HepG2 (cell line): ENCODE measurements around the gene CNN3.

ENCODE experiments used
- CENPX ChIP-seq: sonication (generic); formaldehyde crosslinking; IDR thresholded peaks from 2 replicates; pipeline ENCODE4 v1.9.0; 2021; ENCODE audit warnings: mild to moderate bottlenecking, missing genetic modification reagents, moderate library complexity
- FOXP1 ChIP-seq, 2 experiments: fragments of 450-650 bp in 1 of 2; IDR thresholded peaks; 2 replicates each; pipeline ENCODE4 v1.6.1; 2017 to 2018; ENCODE audit warnings: antibody characterized with exemption in 1 of 2
- GABPB1 ChIP-seq: IDR thresholded peaks from 2 replicates; pipeline ENCODE4 v1.6.1; 2016; ENCODE audit warnings: mild to moderate bottlenecking, missing genetic modification reagents, moderate library complexity, missing compliant biosample characterization
- NPAS2 ChIP-seq: sonication (generic); formaldehyde crosslinking; IDR thresholded peaks from 2 replicates; pipeline ENCODE4 v1.8.0; 2022; ENCODE audit warnings: mild to moderate bottlenecking, missing genetic modification reagents, borderline replicate concordance
- PHF21A ChIP-seq: sonication (generic); formaldehyde crosslinking; IDR thresholded peaks from 2 replicates; pipeline ENCODE4 v1.5.0; 2020; ENCODE audit warnings: mild to moderate bottlenecking, missing genetic modification reagents
- PTBP1 ChIP-seq: fragments of 200-400 bp; formaldehyde crosslinking; IDR thresholded peaks from 2 replicates; pipeline ENCODE4 v1.6.1; 2018; ENCODE audit warnings: low read length, low read depth; ENCODE audit not compliant: poor library complexity, severe bottlenecking
- SNRNP70 ChIP-seq: fragments of 200-400 bp; formaldehyde crosslinking; IDR thresholded peaks from 2 replicates; pipeline ENCODE4 v1.6.1; 2017; ENCODE audit warnings: mild to moderate bottlenecking, low read depth, low read length, moderate library complexity
- ZFP37 ChIP-seq: sonication (generic); formaldehyde crosslinking; IDR thresholded peaks from 2 replicates; pipeline ENCODE4 v1.4.0; 2020; ENCODE audit warnings: missing genetic modification reagents, borderline replicate concordance
- ZFX ChIP-seq: sonication (generic); formaldehyde crosslinking; IDR thresholded peaks from 2 replicates; pipeline ENCODE4 v1.4.0; 2020; ENCODE audit warnings: mild to moderate bottlenecking, low read depth, missing genetic modification reagents, moderate library complexity
- ZNF292 ChIP-seq: sonication (generic); formaldehyde crosslinking; IDR thresholded peaks from 2 replicates; pipeline ENCODE4 v1.8.1; 2022; ENCODE audit warnings: mild to moderate bottlenecking, low read depth, missing genetic modification reagents, borderline replicate concordance
- TF ChIP-seq, protein P1 (sequence below): IDR thresholded peaks from 2 replicates; pipeline ENCODE4 v1.6.1; 2012; ENCODE audit warnings: inconsistent platforms
- TF ChIP-seq, protein P2 (sequence below): sonication (generic); formaldehyde crosslinking; IDR thresholded peaks from 2 replicates; pipeline ENCODE4 v1.8.1; 2022; ENCODE audit warnings: low read depth, mild to moderate bottlenecking, missing genetic modification reagents
- TF ChIP-seq, protein P3 (sequence below): sonication (generic); formaldehyde crosslinking; IDR thresholded peaks from 2 replicates; pipeline ENCODE4 v1.4.0; 2020; ENCODE audit warnings: missing genetic modification reagents

DNA sequence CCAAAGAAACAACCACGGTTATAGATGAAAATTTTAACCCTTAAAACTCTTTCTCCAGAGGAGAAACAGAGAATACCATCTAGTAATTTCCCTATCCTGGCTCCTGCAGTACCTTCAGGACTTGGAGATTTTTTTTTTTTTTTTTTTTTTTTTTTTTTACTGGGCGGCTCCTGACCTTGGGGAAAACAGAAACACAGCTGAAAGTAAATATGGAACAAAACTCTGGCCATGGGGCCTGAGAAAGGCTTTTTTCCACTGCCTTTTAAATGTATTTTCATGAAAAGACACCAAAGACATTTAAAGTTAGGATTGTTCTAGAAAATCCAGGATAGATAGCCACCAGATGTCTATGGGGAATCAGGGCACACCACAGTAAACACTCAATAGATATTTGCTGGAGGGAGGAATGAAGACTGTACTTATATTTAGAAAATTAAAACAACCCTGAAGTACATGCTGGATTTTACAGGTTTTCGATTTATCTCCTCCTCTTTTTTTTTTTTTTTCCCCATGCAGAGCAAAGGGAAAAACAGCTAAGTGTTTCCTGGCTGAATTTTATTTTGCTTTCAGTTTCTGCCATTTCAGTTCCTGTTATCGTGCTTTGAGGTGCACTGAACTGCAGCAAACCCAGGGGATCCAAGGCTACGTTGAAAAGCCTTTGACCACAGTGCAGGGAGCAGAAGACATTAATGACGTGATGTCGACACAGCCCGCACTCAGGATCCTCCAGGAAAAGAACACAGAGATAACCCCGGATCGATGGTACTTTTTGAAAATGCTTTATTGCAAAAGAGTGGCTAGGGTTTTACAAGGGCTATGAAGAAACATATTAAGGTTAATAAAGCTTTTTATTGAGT is 35.7 kb upstream of the CNN3 start:
- no peak for TF ChIP-seq ZFX
- no peak for TF ChIP-seq SNRNP70
- TF ChIP-seq FOXP1 (IDR thresholded peaks at IDR 0.05) = no peak
- TF ChIP-seq FOXP1 (CRISPR knock-in tag; IDR thresholded peaks at IDR 0.05) = peak; percentile 75; the same call in 1 of the 2 replicates
- no peak for TF ChIP-seq CENPX
- peak; percentile 61; the same call in 1 of the 2 replicates for TF ChIP-seq ZNF292 (CRISPR knock-in tag)
- no peak for TF ChIP-seq GABPB1 (CRISPR knock-in tag)
- no peak for TF ChIP-seq NPAS2
- TF ChIP-seq ZFP37 (CRISPR knock-in tag) = no peak
- no peak for TF ChIP-seq PTBP1
- peak; percentile 81 for TF ChIP-seq PHF21A (CRISPR knock-in tag)
- TF ChIP-seq, protein P1, sequence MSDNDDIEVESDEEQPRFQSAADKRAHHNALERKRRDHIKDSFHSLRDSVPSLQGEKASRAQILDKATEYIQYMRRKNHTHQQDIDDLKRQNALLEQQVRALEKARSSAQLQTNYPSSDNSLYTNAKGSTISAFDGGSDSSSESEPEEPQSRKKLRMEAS = 0 out of 2 replicates have a peak, but pooled peaks have one; percentile 35
- TF ChIP-seq, protein P2, sequence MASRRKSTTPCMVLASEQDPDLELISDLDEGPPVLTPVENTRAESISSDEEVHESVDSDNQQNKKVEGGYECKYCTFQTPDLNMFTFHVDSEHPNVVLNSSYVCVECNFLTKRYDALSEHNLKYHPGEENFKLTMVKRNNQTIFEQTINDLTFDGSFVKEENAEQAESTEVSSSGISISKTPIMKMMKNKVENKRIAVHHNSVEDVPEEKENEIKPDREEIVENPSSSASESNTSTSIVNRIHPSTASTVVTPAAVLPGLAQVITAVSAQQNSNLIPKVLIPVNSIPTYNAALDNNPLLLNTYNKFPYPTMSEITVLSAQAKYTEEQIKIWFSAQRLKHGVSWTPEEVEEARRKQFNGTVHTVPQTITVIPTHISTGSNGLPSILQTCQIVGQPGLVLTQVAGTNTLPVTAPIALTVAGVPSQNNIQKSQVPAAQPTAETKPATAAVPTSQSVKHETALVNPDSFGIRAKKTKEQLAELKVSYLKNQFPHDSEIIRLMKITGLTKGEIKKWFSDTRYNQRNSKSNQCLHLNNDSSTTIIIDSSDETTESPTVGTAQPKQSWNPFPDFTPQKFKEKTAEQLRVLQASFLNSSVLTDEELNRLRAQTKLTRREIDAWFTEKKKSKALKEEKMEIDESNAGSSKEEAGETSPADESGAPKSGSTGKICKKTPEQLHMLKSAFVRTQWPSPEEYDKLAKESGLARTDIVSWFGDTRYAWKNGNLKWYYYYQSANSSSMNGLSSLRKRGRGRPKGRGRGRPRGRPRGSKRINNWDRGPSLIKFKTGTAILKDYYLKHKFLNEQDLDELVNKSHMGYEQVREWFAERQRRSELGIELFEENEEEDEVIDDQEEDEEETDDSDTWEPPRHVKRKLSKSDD = no peak
- TF ChIP-seq, protein P3, sequence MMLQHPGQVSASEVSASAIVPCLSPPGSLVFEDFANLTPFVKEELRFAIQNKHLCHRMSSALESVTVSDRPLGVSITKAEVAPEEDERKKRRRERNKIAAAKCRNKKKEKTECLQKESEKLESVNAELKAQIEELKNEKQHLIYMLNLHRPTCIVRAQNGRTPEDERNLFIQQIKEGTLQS (CRISPR knock-in tag) = 0 out of 2 replicates have a peak, but pooled peaks have one; percentile 29
